NCI-H748 treated with DMSO at 0.1 percent for 48 hours (cell line): ENCODE results near the gene OSR1.
"Not testable (repeated sequence)": the region's sequence is repeated elsewhere in the genome, so short reads cannot be mapped to it uniquely, and the experiment has no call there.

Source experiments
- DNase-seq: peaks from one replicate; lab custom pipeline; 2025; lab: John Stamatoyannopoulos, UW

The OSR1 gene

GRCh38 chr2:19358242-19359020 lies at the start of gene OSR1:
OSR1 (minus strand) TSS chr2:19358623; CDS start chr2:19353805, 4,818 bp downstream.
- DNase-seq, result peak; percentile 16

- DNase-seq, result no peak
Measured at GRCh38 chr2:19403785-19404184, 45.4 kb upstream of the OSR1 start.

DNA sequence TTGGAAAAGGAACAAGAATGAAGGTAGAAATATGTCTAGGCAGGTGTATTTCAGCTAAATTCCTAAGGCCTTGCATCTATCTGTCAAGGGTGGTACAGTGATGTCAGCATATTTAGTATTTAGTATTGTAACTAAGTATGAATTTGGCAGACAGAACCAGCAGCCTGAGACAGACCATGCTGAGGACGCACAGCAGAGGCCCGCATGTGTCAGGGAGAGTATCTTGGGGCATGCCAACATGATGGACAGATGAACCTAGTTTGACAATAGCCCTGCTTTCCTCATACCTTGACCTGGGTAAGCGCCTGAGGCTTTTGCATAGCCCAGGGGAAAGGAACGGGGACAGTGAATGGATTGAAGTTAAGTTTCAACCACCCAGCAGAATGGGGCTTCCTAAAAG lies 33.8 kb upstream of the OSR1 start:
- no peak for DNase-seq

- DNase-seq, result not testable (repeated sequence)
Measured at GRCh38 chr2:19389469-19389868, 31.0 kb upstream of the OSR1 start.

DNA sequence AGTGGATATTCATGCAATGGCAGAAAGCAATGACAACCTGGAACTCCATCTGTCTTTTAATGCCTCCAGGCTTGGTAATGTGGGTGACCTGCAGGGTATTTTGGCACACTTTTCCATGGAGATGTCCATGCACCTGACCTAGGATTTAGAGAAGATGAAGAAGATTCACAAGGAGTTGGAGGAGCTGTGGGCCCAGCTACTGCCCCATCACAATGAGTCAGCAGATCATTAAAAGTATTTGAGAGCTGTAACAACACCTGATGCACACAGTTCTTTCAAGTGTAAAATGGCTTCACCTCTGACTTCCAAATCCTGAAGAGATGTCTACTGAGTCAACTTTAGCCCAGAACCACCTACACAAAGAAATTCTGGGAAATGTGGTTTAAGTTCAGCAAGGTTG lies 22.1 kb upstream of the OSR1 start:
- no peak for DNase-seq

DNA sequence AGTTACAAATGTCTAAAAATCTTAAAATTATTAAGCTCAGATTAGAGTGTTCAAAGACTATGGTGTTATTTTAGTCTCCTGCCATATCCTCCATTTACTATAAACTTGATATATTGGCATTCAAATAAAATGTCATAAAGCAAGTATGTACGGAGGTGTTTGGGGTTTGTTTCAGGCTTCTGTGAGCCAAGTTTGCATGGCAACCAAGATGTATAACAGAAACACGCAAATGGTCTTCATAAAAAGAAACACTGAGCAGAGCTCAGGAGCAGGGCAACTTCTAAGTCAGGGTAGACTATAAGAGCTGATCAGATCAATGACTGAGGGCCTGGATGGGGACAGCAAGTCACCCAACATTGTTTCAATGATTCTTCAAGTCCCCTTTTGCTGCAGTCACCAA lies 20.5 kb upstream of the OSR1 start:
- no peak for DNase-seq

DNA sequence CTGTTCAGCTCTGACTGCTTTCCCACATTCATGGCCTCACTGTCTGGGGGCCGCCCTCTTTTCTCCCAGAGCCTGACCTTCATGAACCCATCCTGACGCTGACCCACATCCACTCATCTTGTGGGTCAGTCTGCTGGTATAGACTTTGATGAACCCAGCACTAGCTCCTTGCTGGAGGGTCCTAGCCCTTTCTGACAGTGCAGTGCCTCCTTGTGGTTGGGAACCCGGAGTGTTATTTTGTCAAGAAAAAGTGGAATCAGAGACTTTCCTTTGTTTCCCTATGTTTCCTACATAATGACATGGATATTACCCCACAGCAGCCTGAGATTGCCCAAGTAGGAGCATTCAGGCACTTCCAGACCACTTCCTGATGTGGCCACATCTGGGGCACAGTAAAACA lies 19.3 kb upstream of the OSR1 start:
- DNase-seq, result no peak

DNA sequence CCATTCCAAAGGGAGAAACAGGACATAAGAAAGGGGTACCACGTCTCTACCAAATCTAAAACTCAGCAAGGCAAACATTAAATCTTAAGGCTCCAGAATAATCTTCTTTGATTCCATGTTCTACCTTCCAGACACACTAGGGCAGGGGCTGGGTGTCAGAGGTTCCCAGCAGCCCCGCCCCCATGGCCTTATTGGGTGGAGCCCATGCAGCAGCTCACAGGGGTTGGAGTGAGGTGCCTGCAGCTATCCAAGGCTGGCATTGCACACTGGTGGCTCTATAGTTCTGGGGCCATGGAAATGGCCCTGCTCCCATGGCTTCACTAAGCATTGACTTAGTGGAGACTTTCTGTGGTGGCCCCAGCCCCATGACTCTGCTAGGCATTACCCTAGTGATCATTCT lies 14.9 kb upstream of the OSR1 start:
- no peak for DNase-seq

- no peak for DNase-seq
Measured at GRCh38 chr2:19371996-19372582, 13.7 kb upstream of the OSR1 start.

GRCh38 chr2:19369341-19369955 lies 11.0 kb upstream of the OSR1 start:
- DNase-seq, result peak; percentile 13

DNA sequence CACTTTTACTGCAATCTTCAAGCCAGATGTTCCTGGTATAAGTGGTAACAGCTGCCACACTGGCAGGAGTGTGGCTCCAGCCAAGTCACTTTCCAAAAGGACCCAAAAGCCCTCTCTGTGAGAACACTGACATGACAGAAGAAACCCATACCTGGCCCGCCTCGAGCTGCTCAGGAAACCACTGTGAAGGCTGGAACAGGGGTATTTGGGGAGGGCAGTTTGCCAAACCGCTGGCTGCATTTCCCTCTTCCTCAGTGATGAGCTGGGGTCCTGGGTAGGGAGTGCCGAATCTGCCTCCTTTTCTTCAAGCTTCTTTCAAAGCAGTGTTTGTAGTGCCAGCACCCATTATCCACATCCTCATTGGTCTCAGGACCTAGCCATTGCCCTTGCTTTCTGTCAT lies 10.3 kb upstream of the OSR1 start:
- no peak for DNase-seq

GRCh38 chr2:19367326-19367725 lies 8.9 kb upstream of the OSR1 start:
- no peak for DNase-seq

- DNase-seq, result no peak
Measured at GRCh38 chr2:19365126-19365525, 6.7 kb upstream of the OSR1 start.

DNA sequence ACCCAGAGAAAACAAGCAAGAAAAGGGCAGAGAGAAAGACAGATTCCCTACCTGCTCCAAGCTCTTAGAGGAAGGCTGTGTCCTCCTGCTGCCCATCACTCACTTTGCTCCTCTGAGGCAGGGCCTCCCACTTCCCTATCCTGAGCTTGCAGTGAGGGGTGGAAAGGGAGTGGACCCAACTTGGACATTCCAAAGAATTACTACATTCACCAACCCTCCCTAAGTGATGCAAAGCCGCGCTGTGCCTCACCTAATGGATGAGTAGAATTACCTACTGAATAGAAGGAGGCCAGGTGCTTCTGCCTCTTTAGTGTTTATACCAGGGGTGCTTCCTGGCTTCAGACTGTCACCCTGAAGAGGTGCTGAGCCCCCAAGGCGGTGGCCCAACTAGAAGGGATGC lies 5.6 kb upstream of the OSR1 start:
- DNase-seq, result no peak

DNA sequence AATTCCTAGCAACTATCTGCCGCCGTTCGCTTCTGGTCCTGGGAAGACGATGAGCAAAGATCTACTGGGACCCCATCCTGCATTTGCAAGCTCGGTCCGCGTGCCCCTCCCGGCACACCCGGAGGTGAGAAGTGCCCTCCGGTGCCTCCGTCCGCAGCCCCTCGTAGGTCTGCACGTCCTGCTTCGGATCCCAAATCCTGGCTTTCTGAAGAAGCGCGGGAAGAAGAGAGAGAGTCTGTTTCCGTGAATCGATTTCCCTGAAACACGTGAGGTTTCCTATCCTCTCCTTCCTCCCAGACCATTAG lies 5.0 kb upstream of the OSR1 start:
- DNase-seq, result no peak

- peak; percentile 86 for DNase-seq
Measured at GRCh38 chr2:19362755-19363473, 4.5 kb upstream of the OSR1 start.

DNA sequence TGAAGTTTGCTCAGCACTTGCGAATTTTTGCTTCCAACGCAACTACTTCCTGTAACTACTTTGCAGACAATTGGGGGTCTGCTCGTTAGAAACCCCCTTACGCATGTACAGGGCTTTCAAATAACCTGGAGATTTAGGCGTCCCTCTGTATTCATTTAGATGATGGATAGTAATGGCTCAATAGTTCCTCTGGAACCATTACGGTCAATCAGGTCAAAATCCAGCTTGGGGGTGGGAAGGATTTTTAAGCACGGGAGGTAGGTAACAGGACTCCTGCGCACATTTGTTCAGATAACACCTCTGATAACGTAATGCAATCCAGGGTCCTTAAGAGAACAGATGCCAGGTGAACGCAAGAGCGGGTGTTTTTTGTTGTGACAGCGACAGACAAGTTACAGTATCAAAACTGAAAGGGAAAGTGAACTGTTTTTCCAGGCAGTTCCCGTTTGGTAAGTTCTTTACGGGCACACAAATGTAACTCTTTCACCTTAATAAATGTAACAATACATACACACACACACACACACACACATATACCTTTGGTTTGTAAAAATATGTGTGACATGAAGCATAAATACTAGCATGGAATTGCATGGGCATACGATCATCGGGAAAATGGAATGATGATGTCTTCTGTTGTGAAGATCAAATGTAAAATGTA lies 3.8 kb upstream of the OSR1 start:
- peak; percentile 41 for DNase-seq

DNA sequence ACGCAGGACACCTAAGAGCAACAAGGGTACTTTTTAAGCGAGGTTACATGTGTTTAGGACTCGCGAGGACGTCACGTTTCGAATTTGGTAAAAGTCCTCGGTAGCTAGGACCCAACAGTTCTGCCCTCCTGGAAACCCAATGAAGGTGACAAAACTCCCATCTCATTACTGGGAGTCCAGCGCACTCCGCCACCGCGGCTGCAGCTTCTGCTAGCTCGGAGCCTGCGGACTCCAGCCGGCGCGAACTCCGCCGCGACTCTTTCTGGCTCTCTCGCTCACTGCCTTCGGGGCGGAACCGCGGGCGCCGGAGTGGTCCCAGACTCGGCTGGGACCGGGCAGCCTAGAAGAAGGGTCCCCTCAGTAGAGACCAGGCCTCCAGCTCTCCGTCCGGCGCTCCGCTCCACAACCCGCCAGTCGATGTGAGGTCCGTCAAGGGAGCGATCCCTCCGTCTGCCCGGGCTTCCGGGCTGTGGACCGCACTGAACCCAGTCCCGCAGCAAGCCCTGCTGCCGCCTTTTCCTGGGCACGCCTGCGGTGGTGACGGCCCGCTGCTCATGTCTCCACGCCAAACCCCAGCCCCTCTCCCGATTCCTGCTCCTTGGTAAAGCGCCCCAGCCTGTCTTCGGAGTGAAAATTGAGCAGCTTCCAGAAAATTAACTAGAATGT lies 3.0 kb upstream of the OSR1 start:
- no peak for DNase-seq

- no peak for DNase-seq
Measured at GRCh38 chr2:19360966-19361321, 2.5 kb upstream of the OSR1 start.

- no peak for DNase-seq
Measured at GRCh38 chr2:19360266-19360965, 2.0 kb upstream of the OSR1 start.

DNA sequence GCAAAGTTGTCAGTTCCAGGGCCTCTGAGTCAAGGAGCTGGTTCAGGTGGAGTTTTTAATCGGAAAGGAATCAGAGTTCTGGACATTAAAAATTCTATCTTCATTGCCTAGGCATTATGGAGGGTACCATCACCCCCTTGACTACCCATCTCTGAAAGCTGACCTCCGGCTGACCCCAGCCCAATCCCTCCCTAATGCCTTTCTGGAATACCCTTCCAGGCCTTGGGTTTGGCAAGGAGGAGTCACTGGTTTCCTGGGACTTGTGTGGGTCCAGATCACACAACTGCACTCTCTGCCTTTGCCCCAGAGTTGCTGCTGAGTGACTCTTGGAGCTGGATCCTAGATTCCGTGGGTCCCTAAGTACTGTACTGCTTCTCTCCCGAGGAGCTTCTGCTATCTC lies 1.0 kb upstream of the OSR1 start:
- no peak for DNase-seq

DNA sequence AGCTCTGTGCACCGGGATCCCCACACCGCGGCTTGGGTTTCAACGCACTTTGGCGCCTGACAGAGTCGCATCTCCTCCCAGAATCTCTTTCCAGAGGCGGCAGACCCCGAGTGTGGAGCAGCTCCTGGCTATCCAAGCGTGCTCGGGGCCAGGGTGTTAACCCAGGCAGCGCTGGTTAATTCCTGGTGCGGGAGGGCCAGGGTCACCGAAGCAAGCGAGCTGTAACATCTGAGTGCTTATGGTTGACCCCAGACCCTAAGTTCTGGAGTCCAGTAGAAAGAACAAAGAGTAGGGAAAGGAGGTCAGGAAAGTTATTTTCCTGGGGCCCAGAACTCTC lies 566 bp upstream of the OSR1 start:
- DNase-seq, result no peak
